SK-N-SH (cell line): Measurements from ENCODE around the gene ADCY1.

Source experiments
- NFIC ChIP-seq: IDR thresholded peaks from 2 replicates; pipeline ENCODE4 v1.4.0; 2012; ENCODE audit warnings: borderline replicate concordance
- POLR2AphosphoS5 ChIP-seq: IDR thresholded peaks from 2 replicates; pipeline ENCODE4 v1.6.1; 2012; ENCODE audit warnings: low read depth, low read length
- RAD21 ChIP-seq: IDR thresholded peaks from 2 replicates; pipeline ENCODE4 v1.6.1; 2012; ENCODE audit warnings: mild to moderate bottlenecking, low read length
- SMC3 ChIP-seq: IDR thresholded peaks from 2 replicates; pipeline ENCODE4 v1.6.1; 2012; ENCODE audit warnings: low read depth, low read length, improper control_type of control experiment
- TF ChIP-seq, protein P1 (sequence below): IDR thresholded peaks from 2 replicates; pipeline ENCODE4 v1.4.0; 2012; ENCODE audit warnings: low read depth, borderline replicate concordance
- TF ChIP-seq, protein P2 (sequence below): fragments of 200-600 bp; sonication (generic); IDR thresholded peaks from 2 replicates; pipeline ENCODE4 v1.6.1; 2017; ENCODE audit warnings: antibody characterized with exemption, mild to moderate bottlenecking, moderate library complexity
- TF ChIP-seq, protein P3 (sequence below): IDR thresholded peaks from 2 replicates; pipeline ENCODE4 v1.6.1; 2012; ENCODE audit warnings: mild to moderate bottlenecking, low read depth, low read length, moderate library complexity

DNA sequence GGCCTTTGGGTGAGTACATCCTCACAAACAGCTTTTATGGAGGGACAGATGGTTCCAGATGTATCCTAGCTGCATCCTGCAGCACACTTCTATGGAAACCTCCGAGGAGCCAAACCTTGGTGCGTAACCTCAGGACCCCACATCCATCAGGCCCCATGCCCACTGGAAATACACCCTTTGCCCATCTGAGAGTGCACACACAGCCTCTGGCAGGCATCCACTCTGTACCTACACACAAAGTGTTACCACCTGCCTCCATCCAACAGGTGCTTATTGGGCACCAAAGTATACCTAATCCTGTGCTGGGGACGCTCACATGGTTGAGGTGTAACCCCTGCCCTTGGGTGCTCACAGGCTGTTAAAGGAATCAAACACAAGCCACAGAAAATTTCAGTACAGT is 117.9 kb downstream of the ADCY1 start:
- TF ChIP-seq, protein P1, sequence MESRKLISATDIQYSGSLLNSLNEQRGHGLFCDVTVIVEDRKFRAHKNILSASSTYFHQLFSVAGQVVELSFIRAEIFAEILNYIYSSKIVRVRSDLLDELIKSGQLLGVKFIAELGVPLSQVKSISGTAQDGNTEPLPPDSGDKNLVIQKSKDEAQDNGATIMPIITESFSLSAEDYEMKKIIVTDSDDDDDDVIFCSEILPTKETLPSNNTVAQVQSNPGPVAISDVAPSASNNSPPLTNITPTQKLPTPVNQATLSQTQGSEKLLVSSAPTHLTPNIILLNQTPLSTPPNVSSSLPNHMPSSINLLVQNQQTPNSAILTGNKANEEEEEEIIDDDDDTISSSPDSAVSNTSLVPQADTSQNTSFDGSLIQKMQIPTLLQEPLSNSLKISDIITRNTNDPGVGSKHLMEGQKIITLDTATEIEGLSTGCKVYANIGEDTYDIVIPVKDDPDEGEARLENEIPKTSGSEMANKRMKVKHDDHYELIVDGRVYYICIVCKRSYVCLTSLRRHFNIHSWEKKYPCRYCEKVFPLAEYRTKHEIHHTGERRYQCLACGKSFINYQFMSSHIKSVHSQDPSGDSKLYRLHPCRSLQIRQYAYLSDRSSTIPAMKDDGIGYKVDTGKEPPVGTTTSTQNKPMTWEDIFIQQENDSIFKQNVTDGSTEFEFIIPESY: no peak
- no peak for TF ChIP-seq RAD21
- TF ChIP-seq, protein P2, sequence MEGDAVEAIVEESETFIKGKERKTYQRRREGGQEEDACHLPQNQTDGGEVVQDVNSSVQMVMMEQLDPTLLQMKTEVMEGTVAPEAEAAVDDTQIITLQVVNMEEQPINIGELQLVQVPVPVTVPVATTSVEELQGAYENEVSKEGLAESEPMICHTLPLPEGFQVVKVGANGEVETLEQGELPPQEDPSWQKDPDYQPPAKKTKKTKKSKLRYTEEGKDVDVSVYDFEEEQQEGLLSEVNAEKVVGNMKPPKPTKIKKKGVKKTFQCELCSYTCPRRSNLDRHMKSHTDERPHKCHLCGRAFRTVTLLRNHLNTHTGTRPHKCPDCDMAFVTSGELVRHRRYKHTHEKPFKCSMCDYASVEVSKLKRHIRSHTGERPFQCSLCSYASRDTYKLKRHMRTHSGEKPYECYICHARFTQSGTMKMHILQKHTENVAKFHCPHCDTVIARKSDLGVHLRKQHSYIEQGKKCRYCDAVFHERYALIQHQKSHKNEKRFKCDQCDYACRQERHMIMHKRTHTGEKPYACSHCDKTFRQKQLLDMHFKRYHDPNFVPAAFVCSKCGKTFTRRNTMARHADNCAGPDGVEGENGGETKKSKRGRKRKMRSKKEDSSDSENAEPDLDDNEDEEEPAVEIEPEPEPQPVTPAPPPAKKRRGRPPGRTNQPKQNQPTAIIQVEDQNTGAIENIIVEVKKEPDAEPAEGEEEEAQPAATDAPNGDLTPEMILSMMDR: no peak
- TF ChIP-seq, protein P3, sequence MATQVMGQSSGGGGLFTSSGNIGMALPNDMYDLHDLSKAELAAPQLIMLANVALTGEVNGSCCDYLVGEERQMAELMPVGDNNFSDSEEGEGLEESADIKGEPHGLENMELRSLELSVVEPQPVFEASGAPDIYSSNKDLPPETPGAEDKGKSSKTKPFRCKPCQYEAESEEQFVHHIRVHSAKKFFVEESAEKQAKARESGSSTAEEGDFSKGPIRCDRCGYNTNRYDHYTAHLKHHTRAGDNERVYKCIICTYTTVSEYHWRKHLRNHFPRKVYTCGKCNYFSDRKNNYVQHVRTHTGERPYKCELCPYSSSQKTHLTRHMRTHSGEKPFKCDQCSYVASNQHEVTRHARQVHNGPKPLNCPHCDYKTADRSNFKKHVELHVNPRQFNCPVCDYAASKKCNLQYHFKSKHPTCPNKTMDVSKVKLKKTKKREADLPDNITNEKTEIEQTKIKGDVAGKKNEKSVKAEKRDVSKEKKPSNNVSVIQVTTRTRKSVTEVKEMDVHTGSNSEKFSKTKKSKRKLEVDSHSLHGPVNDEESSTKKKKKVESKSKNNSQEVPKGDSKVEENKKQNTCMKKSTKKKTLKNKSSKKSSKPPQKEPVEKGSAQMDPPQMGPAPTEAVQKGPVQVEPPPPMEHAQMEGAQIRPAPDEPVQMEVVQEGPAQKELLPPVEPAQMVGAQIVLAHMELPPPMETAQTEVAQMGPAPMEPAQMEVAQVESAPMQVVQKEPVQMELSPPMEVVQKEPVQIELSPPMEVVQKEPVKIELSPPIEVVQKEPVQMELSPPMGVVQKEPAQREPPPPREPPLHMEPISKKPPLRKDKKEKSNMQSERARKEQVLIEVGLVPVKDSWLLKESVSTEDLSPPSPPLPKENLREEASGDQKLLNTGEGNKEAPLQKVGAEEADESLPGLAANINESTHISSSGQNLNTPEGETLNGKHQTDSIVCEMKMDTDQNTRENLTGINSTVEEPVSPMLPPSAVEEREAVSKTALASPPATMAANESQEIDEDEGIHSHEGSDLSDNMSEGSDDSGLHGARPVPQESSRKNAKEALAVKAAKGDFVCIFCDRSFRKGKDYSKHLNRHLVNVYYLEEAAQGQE: no peak
- TF ChIP-seq SMC3: no peak
- TF ChIP-seq NFIC: no peak
- TF ChIP-seq POLR2AphosphoS5: no peak
